ENCODE data around the gene HS6ST2.

HS6ST2 gene

DNA sequence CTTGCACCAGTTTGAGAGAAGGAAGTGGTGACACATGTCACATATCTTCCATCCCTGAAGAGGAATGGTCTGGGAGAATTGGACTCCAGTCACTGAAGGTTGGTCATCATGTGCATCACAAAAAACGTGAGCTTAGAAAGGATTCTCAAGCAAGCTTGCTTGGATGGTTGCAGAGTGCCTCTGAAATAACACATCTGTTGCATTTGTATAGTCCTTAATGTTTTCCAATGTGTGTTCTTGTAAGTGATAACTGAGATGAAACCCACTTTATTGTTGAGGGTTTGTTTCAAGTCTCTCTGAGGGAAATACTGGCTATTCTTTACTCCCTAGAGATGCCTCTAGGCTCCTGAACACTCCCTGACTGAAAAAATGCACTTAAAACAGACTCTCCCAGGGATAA lies 285.1 kb downstream of the HS6ST2 start:
- DNase-seq (ENCODE audit: low read depth), result no peak

DNA sequence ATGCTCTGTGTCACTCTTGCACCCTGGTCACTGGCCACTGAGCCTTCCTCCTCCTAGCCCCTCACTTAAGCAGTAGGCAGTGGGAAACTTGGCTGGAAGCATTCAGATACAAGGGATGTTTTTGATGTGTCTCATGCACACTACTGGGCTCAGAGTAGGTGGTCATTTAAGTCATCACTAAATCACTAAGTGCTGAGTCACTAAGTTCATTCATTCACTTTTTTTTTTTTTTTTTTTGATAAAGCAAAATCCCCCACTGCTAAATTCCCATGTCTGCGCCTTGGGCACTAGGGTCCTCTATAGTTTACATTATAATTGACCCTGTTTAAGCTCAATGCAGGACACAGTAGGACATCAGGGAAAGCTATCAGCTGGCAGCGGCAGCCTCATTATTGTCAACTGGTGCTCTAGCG lies 287.2 kb downstream of the HS6ST2 start:
- DNase-seq (ENCODE audit: low read depth), result no peak

DNA sequence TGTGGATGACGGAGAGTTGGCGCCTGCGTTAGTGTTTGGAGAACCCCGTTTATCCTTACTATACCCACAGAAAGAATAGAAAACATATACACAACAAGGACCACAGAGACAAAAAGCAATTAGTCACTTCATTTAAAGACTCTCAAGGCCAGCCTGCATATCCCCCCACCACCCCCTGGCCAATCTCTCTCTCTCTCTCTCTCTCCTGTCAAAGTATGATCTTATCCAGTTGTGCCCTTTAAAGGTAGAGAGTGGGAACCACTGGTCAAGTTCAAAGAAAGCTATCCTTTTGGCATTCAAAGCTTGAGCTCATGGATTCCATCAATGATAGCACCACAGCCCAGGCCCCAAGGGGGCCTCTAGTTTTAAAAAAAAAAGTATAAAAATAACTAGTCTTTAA lies 289.3 kb downstream of the HS6ST2 start:
- no peak for DNase-seq (ENCODE audit: low read depth)

- no peak for DNase-seq (ENCODE audit: low read depth)
Observed at GRCh38 chrX:132668178-132668577, 290.3 kb downstream of the HS6ST2 start.

DNA sequence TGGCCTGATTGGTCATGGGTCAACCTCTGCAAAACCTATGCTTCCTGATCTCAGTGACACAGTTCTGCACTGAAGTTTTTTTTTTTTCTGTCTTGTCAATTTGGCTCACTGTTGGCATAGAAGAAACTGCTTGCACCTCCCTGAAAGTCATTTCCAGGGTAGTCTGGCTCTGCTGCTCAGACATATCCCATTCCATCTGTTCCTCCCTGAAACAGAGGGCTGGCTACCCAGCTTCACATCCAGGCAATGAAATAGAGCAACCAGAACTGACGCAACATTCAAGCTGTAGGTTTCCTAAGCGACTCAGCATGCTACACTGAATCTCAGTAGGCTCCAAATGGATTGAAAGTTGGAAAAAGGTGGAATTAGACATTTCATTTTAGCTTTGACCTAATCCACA lies 292.8 kb downstream of the HS6ST2 start:
- DNase-seq (ENCODE audit: low read depth), result no peak

GRCh38 chrX:132664273-132664672 lies 294.2 kb downstream of the HS6ST2 start:
- no peak for DNase-seq (ENCODE audit: low read depth)

- no peak for DNase-seq (ENCODE audit: low read depth)
Observed at GRCh38 chrX:132662844-132663243, 295.6 kb downstream of the HS6ST2 start.

- DNase-seq (ENCODE audit: low read depth), result no peak
Observed at GRCh38 chrX:132657876-132658275, 300.6 kb downstream of the HS6ST2 start.

GRCh38 chrX:132652871-132653270 lies 305.6 kb downstream of the HS6ST2 start:
- DNase-seq (ENCODE audit: low read depth), result no peak

GRCh38 chrX:132651421-132652086 lies 306.9 kb downstream of the HS6ST2 start:
- DNase-seq (ENCODE audit: low read depth), result no peak

DNA sequence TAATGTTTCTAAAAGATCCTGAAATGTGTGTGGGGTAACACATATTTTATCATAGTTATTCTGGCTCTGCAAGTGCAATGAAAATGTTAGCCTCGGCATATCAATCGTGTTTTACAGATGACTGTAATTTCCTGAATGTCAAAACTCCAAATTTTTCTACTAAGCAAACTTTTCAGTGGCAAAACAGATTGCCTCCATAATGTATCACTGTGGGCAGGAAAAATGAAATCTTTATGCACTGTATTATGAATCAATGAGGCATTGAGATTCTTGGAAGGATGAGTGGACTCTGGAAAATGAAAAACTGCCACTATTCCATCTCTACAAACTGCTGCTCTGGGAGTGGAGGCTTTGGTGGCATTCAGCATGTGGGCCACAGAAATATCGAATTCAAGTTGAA lies 309.5 kb downstream of the HS6ST2 start:
- DNase-seq (ENCODE audit: low read depth), result no peak

DNA sequence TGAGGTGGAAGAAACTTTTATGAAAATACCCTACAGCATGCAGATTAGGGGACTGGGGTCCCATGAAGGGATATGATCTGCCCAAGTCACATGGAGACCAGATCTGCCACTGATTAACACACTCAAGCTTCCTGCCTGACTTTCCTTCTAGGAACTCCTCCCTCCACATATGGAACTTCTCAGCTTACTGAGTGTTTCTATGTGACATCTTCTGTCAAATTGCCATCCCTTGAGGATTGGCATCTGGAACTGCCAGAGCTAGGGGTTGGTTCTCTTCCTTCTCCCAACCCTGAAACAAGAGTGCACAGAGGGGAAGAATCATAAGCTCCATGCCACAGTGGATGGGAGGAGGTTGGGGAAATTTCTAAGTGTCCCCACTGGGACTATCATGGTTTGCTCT lies 319.0 kb downstream of the HS6ST2 start:
- DNase-seq (ENCODE audit: low read depth), result no peak

- DNase-seq (ENCODE audit: low read depth), result no peak
Observed at GRCh38 chrX:132638313-132638712, 320.1 kb downstream of the HS6ST2 start.

DNA sequence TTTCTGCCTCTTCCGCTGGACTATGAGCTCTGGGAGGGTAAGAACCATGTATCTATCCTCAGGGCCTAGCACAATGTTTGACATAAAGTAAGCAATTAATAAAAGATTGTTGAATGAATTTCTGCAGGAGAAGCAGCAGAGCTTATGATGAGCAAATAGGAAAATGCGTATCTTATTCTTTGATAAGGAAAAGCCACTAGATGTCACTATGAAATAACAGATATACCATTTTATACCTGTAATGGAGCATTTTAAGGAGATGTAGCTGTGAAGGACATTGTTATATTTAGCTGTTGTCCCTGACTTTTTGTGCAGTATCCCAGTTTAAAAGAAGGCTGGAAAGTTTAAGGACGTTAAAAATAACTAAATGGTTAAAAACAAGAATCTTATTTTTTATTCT lies 322.3 kb downstream of the HS6ST2 start:
- no peak for DNase-seq (ENCODE audit: low read depth)

- DNase-seq (ENCODE audit: low read depth), result no peak
Observed at GRCh38 chrX:132634521-132634920, 323.9 kb downstream of the HS6ST2 start.

DNA sequence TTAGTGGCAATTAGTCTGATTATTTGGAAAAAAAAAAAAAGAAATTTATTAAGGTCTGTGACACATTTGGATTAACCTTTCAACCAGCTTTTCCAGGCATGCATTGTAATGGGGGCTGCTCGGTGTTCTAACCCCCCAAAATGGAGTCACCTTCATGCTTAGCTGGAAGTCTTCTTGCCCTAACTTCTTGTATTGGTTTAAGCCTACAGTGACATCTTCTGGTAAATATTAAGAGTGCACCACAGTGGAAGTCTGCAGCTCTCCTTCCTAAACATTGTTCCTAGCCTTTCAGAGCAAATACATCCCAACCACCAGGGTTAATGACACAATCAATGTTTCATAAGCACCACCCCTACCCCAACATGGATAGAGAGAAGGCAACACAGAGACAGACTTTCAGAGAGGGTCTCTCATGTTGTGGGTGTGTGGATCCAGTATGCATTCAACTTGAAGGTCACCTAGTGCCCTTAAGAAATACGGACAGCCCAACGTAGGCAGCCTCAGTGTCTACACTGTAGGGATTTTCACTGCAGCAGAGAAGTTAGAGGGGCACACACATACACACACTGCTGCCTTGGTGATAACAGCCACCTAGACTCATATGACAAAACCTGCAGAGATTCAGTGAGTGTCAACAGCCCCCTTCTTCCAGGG lies 326.7 kb downstream of the HS6ST2 start:
- no peak for DNase-seq (ENCODE audit: low read depth)

DNA sequence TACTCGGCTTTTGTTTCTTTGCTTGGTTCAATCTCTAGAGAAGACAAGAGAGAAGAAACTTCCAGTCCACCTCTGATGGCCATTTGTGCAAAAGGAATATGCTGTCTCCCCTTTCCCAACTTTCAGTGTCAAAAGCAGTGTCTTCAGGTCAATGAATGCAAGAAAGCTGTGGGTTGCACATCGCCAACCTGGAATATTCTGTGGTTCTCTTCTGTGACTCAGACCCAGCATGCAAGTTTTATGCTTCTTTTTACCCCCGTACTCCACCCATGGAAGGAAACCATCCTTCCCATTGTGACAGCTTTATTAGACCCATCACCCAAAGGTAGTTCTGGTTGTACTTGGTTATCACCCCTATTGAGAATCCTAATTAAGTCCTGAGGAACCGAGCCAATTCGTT lies 334.0 kb downstream of the HS6ST2 start:
- DNase-seq (ENCODE audit: low read depth), result no peak

DNA sequence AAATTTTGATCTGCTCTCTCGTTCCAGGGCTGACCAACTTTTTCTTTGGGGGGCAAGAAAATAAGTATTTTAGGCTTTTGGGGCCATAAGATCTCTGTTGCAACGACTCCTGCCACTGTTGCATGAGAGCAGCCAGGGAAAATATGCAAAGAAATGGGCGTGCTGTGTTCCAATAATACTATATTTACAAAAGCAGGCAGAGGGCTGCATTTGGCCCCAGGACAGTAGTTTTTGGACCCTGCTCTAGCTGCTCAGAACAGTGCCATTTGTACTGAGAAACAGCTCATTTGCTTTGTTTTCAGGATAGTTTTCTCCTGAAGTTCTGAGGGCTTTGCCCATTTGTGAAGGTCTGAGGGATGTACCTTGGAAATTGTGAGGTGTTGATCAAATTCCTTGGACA lies 334.5 kb downstream of the HS6ST2 start:
- DNase-seq (ENCODE audit: low read depth), result no peak

DNA sequence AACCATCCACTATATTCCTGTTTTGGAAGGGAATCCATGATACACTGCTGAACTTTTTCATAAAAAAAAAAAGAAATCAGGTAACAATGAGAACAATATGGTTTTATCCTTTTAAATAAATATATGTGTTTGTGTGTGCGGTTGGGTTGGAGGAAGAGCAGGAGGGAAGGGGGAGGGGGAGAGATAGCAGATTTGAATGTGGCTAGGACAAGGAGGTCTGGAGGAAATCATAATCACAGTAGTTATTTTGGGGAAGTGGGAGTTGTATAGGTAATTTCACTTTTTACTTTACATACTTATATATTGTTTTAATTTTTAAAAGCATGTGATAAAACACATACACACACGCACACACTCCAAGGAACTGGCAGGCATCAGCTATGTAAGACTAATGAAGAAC lies 335.1 kb downstream of the HS6ST2 start:
- no peak for DNase-seq (ENCODE audit: low read depth)

DNA sequence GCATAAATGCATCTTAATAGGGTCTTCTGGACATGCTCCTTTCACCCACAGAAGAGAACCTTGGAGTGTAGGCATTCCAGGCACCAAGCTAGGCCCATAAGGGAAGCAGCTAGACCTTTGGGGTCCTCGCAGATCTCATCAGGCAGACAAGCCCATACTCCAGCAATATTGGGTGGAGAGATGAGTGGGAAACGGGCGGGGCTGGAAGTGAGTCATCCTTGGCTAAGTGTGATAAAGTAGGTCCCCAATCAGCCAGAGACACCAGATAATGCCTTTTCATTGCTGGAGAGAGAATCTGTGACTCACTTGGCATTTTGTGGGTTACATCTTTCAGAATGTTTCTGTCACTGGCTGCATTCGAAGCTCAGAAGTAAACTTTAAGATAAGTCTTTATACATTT lies 336.3 kb downstream of the HS6ST2 start:
- peak; percentile 35 for DNase-seq (ENCODE audit: low read depth)

DNA sequence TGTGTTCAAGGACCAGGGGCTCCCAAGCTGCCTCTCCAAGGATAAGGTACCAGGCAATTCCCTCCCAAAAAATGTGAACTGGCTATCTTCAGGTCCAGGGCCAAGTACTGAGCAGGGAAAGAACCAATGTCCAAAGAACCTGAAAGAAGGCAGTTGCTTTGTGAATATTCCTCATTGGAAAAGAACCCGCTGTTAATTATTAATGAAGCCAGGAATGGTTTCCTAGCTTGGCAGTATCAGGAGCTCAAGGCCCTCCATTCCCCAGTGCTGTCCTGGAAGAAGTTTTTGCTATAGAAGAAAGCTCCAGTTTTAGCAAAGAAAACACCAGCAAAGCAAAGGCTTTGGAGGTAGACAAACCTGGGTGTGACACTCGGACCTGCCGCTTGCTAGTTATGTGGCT lies 339.6 kb downstream of the HS6ST2 start:
- DNase-seq (ENCODE audit: low read depth), result no peak

GRCh38 chrX:132615391-132616131 lies 342.9 kb downstream of the HS6ST2 start:
- peak; percentile 20 for DNase-seq (ENCODE audit: low read depth)

GRCh38 chrX:132614297-132614696 lies 344.1 kb downstream of the HS6ST2 start:
- no peak for DNase-seq (ENCODE audit: low read depth)

Measured in stimulated activated CD8-positive, alpha-beta memory T cell treated with anti-CD3 and anti-CD28 coated beads, Interleukin-4, amount 100 ng/mL, for 24 hours (primary cell).